Heart left ventricle (tissue), 16 donors: ENCODE results near the gene AP3B1. TPM values are rescaled to one million over a fixed set of nuclear protein-coding genes. Genes with fewer than 3 reads are reported as not detected.
A peak's percentile ranks its signal among the peaks of the same experiment; 100 is the strongest.

Experiments used
- ATAC-seq, 4 donors: fragments of 200-7000 bp; cut with Tn5 transposase; one replicate each; pipeline ENCODE4 v1.9.1; 2020 to 2022; ENCODE audit warnings: moderate library complexity in 4 of 4, mild to moderate bottlenecking in 3 of 4, moderate number of reproducible peaks in 1 of 4
- DNase-seq, 5 donors: peaks; one replicate each; pipeline ENCODE4 v3.0.0-alpha.2; 2020
- H3K27ac ChIP-seq, 12 donors: fragments of 200-600 bp; sonication (generic) in 4 of 12; one replicate each; pipeline versions ENCODE4 v1.5.0 to v1.8.0; 2016 to 2022; ENCODE audit warnings: mild to moderate bottlenecking in 2 of 12
- H3K27me3 ChIP-seq, 9 donors: fragments of 200-600 bp; sonication (generic) in 2 of 9; one replicate each; pipeline versions ENCODE4 v1.5.1 to v1.8.0; 2016 to 2022; ENCODE audit warnings: mild to moderate bottlenecking in 3 of 9
- H3K36me3 ChIP-seq, 9 donors: fragments of 200-600 bp; sonication (generic) in 2 of 9; one replicate each; pipeline versions ENCODE4 v1.5.0 to v1.8.0; 2018 to 2022; ENCODE audit warnings: mild to moderate bottlenecking in 2 of 9
- H3K4me1 ChIP-seq, 12 donors: fragments of 200-600 bp; sonication (generic) in 4 of 12; one replicate each; pipeline versions ENCODE4 v1.5.0 to v1.8.0; 2016 to 2022; ENCODE audit warnings: mild to moderate bottlenecking in 3 of 12
- H3K4me3 ChIP-seq, 12 donors: fragments of 200-600 bp; sonication (generic) in 4 of 12; one replicate each; pipeline versions ENCODE4 v1.5.0 to v1.8.0; 2017 to 2022; ENCODE audit warnings: mild to moderate bottlenecking in 9 of 12, moderate library complexity in 4 of 12
- H3K9me3 ChIP-seq, 12 donors: fragments of 200-600 bp; sonication (generic) in 4 of 12; one replicate each; pipeline versions ENCODE4 v1.5.0 to v1.8.0; 2016 to 2022; ENCODE audit warnings: mild to moderate bottlenecking in 1 of 12
- POLR2A ChIP-seq, 2 donors: fragments of 450-650 bp; IDR thresholded peaks; one replicate each; pipeline ENCODE4 v1.6.1; 2017; ENCODE audit warnings: antibody characterized with exemption in 2 of 2, mild to moderate bottlenecking in 2 of 2, moderate library complexity in 2 of 2
- WGBS, 4 donors: extraction: QIAGEN DNeasy Blood & Tissue Kit in 2 of 4; methylation state at CpG; one replicate each; pipeline versions ENCODE4 v1.1.5 to v1.1.7; 2013 to 2018; 5-methylcytosine and 5-hydroxymethylcytosine counted together
- intact Hi-C, 10 donors: fragments of 100-400 bp; cut with DNase I; formaldehyde crosslinking; loops; one replicate each; pipeline versions ENCODE4 v1.11.1 to v1.14.2; 2022
- long read RNA-seq, 3 donors: library from polyadenylated mRNA; unstranded; transcript quantifications; one replicate each; pipeline ENCODE4 v2.0.0, GENCODE V29; 2020 to 2021
- polyA plus RNA-seq, 2 donors: library from polyadenylated mRNA; stranded (reverse); fragments of 200-250 nt; gene quantifications; one replicate each; pipeline ENCODE4 v1.2.3, GENCODE V29; 2013
- total RNA-seq, 9 donors: library from RNA; depleted of rRNA in 2 of 9; stranded (reverse); fragments of >200 nt in 2 of 9; fragmentation: NEBNext Ultra II Directional in 3 of 9; extraction: Animal tissue kit (Norgen Biotek cat#: 25700) in 3 of 9; gene quantifications; one replicate each; pipeline versions ENCODE4 v1.1.0 to v1.2.4, GENCODE V29; 2016 to 2023
- TF ChIP-seq, protein P1 (sequence below), 12 donors: fragments of 200-600 bp; sonication (generic) in 4 of 12; IDR thresholded peaks; one replicate each; pipeline versions ENCODE4 v1.5.0 to v1.8.0; 2018 to 2022; ENCODE audit warnings: antibody characterized with exemption in 12 of 12, mild to moderate bottlenecking in 5 of 12
- donor health status: ischemic (EF 13 %, LVEDD 7.1; RV severe dilation, severe dysfunction).
- donor health status: healthy with polysubstance abuse.
- donor health status: DM: no; HTN: yes; CAD: no.
- donor health status: DM: no; HTN: no; CAD: no.
- donor health status: ischemic (EF 25% LVEDD 6.9; RV normal size, moderate dysfunction).
- donor health status: ischemic (EF 25% LVEDD 5.7; RV mildly dilated, moderate dysfunction).
- donor health status: healthy.
- donor health status: DM: yes; HTN: yes; CAD: no.
- donor health status: ischemic (EF 35%, LVEDD 5.7; RV mildly dilated, moderate dysfunction).
- donor health status: nonischemic (EF 11% LVEDD 7.7; RV severe dilation, severe dysfunction).
- donor health status: DM: yes; HTN: yes; CAD: no.
- donor health status: PGD.
- donor health status: ischemic (EF 29% LVEDD 5.4; RV normal size, mild dysfunction).
- donor health status: nonischemic (EF 23%, LVEDD 6.1; RV moderate dilation, normal function).

Gene AP3B1
- total RNA-seq (10 to 100 TPM; 19.3 to 33.7 (median 25.2) TPM), polyA plus RNA-seq (10 to 100 TPM; 14.4 to 27.5 TPM)
- long read RNA-seq, donor 1, full-length matches to known transcripts: 1 of 18 reads
- long read RNA-seq, donor 1, partial matches to known transcripts: 14 of 18 reads
- long read RNA-seq, donor 1, other reads (novel, unspliced or antisense): 3 of 18 reads
- long read RNA-seq, donor 2, full-length matches to known transcripts: 6 of 56 reads
- long read RNA-seq, donor 2, partial matches to known transcripts: 46 of 56 reads
- long read RNA-seq, donor 2, other reads (novel, unspliced or antisense): 4 of 56 reads
- long read RNA-seq, donor 3, full-length matches to known transcripts: 10 of 33 reads
- long read RNA-seq, donor 3, partial matches to known transcripts: 21 of 33 reads
- long read RNA-seq, donor 3, other reads (novel, unspliced or antisense): 2 of 33 reads

DNA sequence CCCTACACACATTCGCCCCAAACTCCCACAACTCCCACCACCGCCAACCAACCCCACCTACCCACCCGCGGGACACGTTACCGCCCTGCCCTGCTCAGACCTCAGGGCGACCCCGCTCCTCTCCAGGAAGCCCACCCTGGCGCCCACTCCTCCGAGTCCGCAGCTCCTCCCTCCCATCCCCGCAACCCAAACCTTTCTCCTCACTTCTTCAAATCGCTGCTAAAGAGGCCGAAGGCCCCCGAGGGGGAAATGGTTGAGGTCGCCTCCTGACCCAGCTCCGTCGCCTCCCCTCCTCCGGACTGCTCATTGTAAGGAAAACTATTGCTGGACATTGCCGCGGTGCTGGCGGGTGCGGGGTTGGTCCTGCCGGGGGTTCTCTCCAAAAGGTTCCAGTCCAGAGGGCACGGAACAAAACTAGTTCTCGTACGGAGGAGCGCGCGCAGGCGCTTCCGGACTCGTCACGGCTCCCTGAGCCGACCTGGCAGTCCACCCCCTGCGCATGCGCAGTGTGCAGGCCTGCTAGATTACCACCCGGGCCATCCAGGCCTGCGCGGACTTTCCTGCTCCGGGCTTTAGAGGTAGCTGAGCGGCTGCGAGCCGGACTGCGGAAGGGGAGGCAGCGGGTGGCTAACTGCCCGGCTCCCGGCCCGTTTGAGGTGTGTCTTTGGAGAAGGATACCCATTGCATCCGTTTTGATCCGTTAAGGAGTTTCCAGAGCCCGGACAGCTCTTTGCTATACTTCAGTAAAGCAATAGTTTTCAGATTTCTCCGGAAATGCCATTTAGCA, at the start of gene AP3B1:
AP3B1 (minus strand) TSS at position 451 of the 787 bp plus-strand sequence; CDS start at position 332, 119 bp downstream.
- peaks cover 0 to 38% (median 22%) of the 10 kb centered on the region in 12 donors for H3K4me1 ChIP-seq
- WGBS, 4 donors: 0 to 1% (median 0%) methylated on average over 49 to 53 of the region's 53 CpGs
- ATAC-seq: peak; percentile 96 to 98 (median 98)
- TF ChIP-seq, protein P1, sequence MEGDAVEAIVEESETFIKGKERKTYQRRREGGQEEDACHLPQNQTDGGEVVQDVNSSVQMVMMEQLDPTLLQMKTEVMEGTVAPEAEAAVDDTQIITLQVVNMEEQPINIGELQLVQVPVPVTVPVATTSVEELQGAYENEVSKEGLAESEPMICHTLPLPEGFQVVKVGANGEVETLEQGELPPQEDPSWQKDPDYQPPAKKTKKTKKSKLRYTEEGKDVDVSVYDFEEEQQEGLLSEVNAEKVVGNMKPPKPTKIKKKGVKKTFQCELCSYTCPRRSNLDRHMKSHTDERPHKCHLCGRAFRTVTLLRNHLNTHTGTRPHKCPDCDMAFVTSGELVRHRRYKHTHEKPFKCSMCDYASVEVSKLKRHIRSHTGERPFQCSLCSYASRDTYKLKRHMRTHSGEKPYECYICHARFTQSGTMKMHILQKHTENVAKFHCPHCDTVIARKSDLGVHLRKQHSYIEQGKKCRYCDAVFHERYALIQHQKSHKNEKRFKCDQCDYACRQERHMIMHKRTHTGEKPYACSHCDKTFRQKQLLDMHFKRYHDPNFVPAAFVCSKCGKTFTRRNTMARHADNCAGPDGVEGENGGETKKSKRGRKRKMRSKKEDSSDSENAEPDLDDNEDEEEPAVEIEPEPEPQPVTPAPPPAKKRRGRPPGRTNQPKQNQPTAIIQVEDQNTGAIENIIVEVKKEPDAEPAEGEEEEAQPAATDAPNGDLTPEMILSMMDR (IDR thresholded peaks at IDR 0.05): no peak
- TF ChIP-seq POLR2A (IDR thresholded peaks at IDR 0.05): peak; percentile 32 to 88
- no peaks in the 10 kb centered on the region for H3K27me3 ChIP-seq
- H3K27ac ChIP-seq: peak within 1 kb of the TSS; percentile 64 to 94 (median 90)
- no peaks in the 10 kb centered on the region for H3K9me3 ChIP-seq
- DNase-seq: peak; percentile 99 to 100 (median 99)
- peak within 1 kb of the TSS; percentile 60 to 97 (median 88) for H3K4me3 ChIP-seq
- intact Hi-C loops: loop anchor here (1.0 to 10.0 kb wide), 7 partner anchors 63 to 1320 kb away; partner anchors contain the start of genes SCAMP1 (in 6 of the 10), LHFPL2 (in 1 of the 10) and TENT2 (in 1 of the 10)
- no peaks in the 10 kb centered on the region for H3K36me3 ChIP-seq

GRCh38 chr5:78341440-78341839, 46.9 kb upstream of the AP3B1 start:
- ATAC-seq: no peak
- intact Hi-C loops: no loop called here
- Histone ChIP-seq H3K4me3 (no peak overlapping the region), H3K27me3 (no peaks in the 10 kb centered on the region), H3K4me1 (peaks cover 0 to 13% (median 3%) of the 10 kb centered on the region in 12 donors), H3K27ac (no peak overlapping the region), H3K9me3 (peaks cover 0 to 18% (median 6%) of the 10 kb centered on the region in 12 donors), H3K36me3 (no peaks in the 10 kb centered on the region)
- DNase-seq: no peak
- TF ChIP-seq, protein P1 (IDR thresholded peaks at IDR 0.05): no peak
- no peak for TF ChIP-seq POLR2A (IDR thresholded peaks at IDR 0.05)
- WGBS, 4 donors: 54 to 64% (median 60%) methylated on average over 3 of the region's 3 CpGs

- WGBS, 4 donors: 77 to 81% (median 79%) methylated on average over 5 of the region's 5 CpGs
- no peak for DNase-seq
- intact Hi-C loops: no loop called here
Observed at GRCh38 chr5:78339617-78340436, 45.3 kb upstream of the AP3B1 start.

More at GRCh38 chr5:78339617-78340436, 45.3 kb upstream of the AP3B1 start:
- H3K27me3 ChIP-seq: no peaks in the 10 kb centered on the region
- ATAC-seq: peak in 1 of 4 donors; percentile 72
- no peak overlapping the region for H3K4me3 ChIP-seq
- peaks cover 0 to 18% (median 6%) of the 10 kb centered on the region in 12 donors for H3K9me3 ChIP-seq
- H3K4me1 ChIP-seq: peaks cover 0 to 13% (median 0%) of the 10 kb centered on the region in 12 donors
- TF ChIP-seq, protein P1 (IDR thresholded peaks at IDR 0.05): no peak
- no peak for TF ChIP-seq POLR2A (IDR thresholded peaks at IDR 0.05)
- H3K36me3 ChIP-seq: no peaks in the 10 kb centered on the region
- H3K27ac ChIP-seq: peak overlapping the region in 3 of 12 donors; percentile 4 to 66 (median 10)
